B cell (primary cell): Measurements from ENCODE around the gene UAP1L1. TPM values are rescaled to one million over a fixed set of nuclear protein-coding genes. Genes with fewer than 3 reads are reported as not detected.

Experiments
- ATAC-seq: fragments of 200-7000 bp; cut with Tn5 transposase; one replicate; pipeline ENCODE4 v1.10.0; 2021; ENCODE audit warnings: low read depth, mild to moderate bottlenecking, moderate number of reproducible peaks, moderate library complexity
- CTCF ChIA-PET: fragments of 350-600 bp; sonication (Branson Sonifier 250); formaldehyde crosslinking; loops from one replicate; lab custom pipeline; 2021; ENCODE audit warnings: antibody characterized with exemption, inconsistent platforms; lab: Charles Lee
- POLR2A ChIA-PET: fragments of 350-600 bp; sonication (Branson Sonifier 250); formaldehyde crosslinking; loops from one replicate; lab custom pipeline; 2021; ENCODE audit warnings: antibody characterized with exemption; lab: Charles Lee
- DNase-seq: peaks from one replicate; pipeline ENCODE4 v3.0.0; 2013
- H2AFZ ChIP-seq: 2 replicates; pipeline ENCODE4 v1.6.1; 2012; ENCODE audit warnings: mild to moderate bottlenecking, low read depth, low read length; ENCODE audit not compliant: insufficient read depth, poor library complexity, severe bottlenecking
- H3K27ac ChIP-seq, 2 donors: 1 replicate in 1 of 2; 2 replicates in 1 of 2; pipeline ENCODE4 v1.5.1; 2012 to 2013; ENCODE audit warnings: low read length in 2 of 2, mild to moderate bottlenecking in 2 of 2, moderate library complexity in 1 of 2
- H3K27me3 ChIP-seq, 4 experiments: fragments of 200-600 bp in 1 of 4; sonication (generic) in 1 of 4; replicated peaks in 1 of 4; 1 replicate in 2 of 4; 2 replicates in 2 of 4; pipeline versions ENCODE4 v1.6.1 to v1.7.0; 2013 to 2016; ENCODE audit warnings: low read length in 3 of 4, mild to moderate bottlenecking in 2 of 4, mixed read lengths in 1 of 4, moderate library complexity in 1 of 4; ENCODE audit not compliant: insufficient read depth in 4 of 4, control insufficient read depth in 3 of 4; ENCODE audit errors: control extremely low read depth in 1 of 4
- H3K36me3 ChIP-seq, 2 experiments: replicated peaks in 1 of 2; 1 replicate in 1 of 2; 2 replicates in 1 of 2; pipeline versions ENCODE4 v1.6.1 to v1.7.1; 2013; ENCODE audit warnings: low read length in 1 of 2; ENCODE audit not compliant: insufficient read depth in 2 of 2, control insufficient read depth in 1 of 2; ENCODE audit errors: control extremely low read depth in 1 of 2, extremely low read depth in 1 of 2
- H3K4me1 ChIP-seq, 2 donors: fragments of 200-600 bp in 1 of 2; sonication (generic) in 1 of 2; 1 replicate in 1 of 2; 2 replicates in 1 of 2; pipeline versions ENCODE4 v1.5.1 to v1.6.1; 2013 to 2017; ENCODE audit warnings: low read length in 2 of 2; ENCODE audit not compliant: control insufficient read depth in 2 of 2, insufficient read depth in 2 of 2
- H3K4me2 ChIP-seq: replicated peaks from 2 replicates; pipeline ENCODE3; 2012; ENCODE audit warnings: mild to moderate bottlenecking, low read depth, low read length; ENCODE audit not compliant: poor library complexity, severe bottlenecking
- H3K4me3 ChIP-seq, 5 experiments: fragments of 200-600 bp in 1 of 5; sonication (generic) in 1 of 5; 1 replicate in 3 of 5; 2 replicates in 2 of 5; pipeline versions ENCODE4 v1.5.1 to v1.7.0; 2011 to 2016; ENCODE audit warnings: low read length in 4 of 5, mild to moderate bottlenecking in 4 of 5, low read depth in 2 of 5, control low read depth in 1 of 5, moderate library complexity in 1 of 5; ENCODE audit not compliant: insufficient read depth in 1 of 5; ENCODE audit errors: control extremely low read depth in 1 of 5, extremely low read depth in 1 of 5
- H3K79me2 ChIP-seq: fragments of 200-600 bp; sonication (generic); one replicate; pipeline ENCODE4 v1.6.0; 2016; ENCODE audit warnings: low read length; ENCODE audit not compliant: control insufficient read depth, insufficient read depth
- H3K9ac ChIP-seq: fragments of 200-600 bp; sonication (generic); 2 replicates; pipeline ENCODE4 v1.6.1; 2017; ENCODE audit warnings: mild to moderate bottlenecking, low read length, moderate library complexity
- H3K9me3 ChIP-seq, 3 donors: one replicate each; pipeline versions ENCODE4 v1.6.1 to v1.7.1; 2013; ENCODE audit warnings: low read length in 2 of 3; ENCODE audit not compliant: control insufficient read depth in 2 of 3, insufficient read depth in 1 of 3; ENCODE audit errors: control extremely low read depth in 1 of 3
- H4K20me1 ChIP-seq: 2 replicates; pipeline ENCODE4 v1.6.0; 2012; ENCODE audit warnings: mild to moderate bottlenecking, low read length; ENCODE audit not compliant: insufficient read depth, control insufficient read depth, poor library complexity, severe bottlenecking
- H3K27ac Mint-ChIP-seq: one replicate; pipeline ENCODE4 v1.8.0; 2021; ENCODE audit warnings: mixed read lengths
- H3K27me3 Mint-ChIP-seq: one replicate; pipeline ENCODE4 v1.8.0; 2021; ENCODE audit warnings: mixed read lengths
- H3K4me1 Mint-ChIP-seq: one replicate; pipeline ENCODE4 v1.8.0; 2021; ENCODE audit warnings: mixed read lengths
- H3K4me3 Mint-ChIP-seq: one replicate; pipeline ENCODE4 v1.8.0; 2021; ENCODE audit warnings: mixed read lengths
- H3K9me3 Mint-ChIP-seq: one replicate; pipeline ENCODE4 v1.8.0; 2022; ENCODE audit warnings: mixed read lengths; ENCODE audit not compliant: insufficient read depth
- CTCF ChIP-seq: fragments of 200-600 bp; IDR thresholded peaks from one replicate; pipeline ENCODE4 v1.8.0; 2022; ENCODE audit warnings: antibody characterized with exemption, mild to moderate bottlenecking
- EZH2 ChIP-seq: IDR thresholded peaks from 2 replicates; pipeline ENCODE4 v1.6.1; 2012; ENCODE audit warnings: borderline replicate concordance, low read depth, mild to moderate bottlenecking, moderate library complexity, low read length; ENCODE audit not compliant: insufficient read depth, poor library complexity, severe bottlenecking
- WGBS: methylation state at CpG from one replicate; pipeline ENCODE4 v1.1.5; 2013; ENCODE audit warnings: missing lambda C conversion rate; ENCODE audit not compliant: insufficient coverage; 5-methylcytosine and 5-hydroxymethylcytosine counted together
- intact Hi-C: fragments of 100-400 bp; cut with micrococcal nuclease; formaldehyde crosslinking; loops from one replicate; pipeline ENCODE4 v1.10.0; 2022
- polyA plus RNA-seq: library from polyadenylated mRNA; depleted of rRNA; stranded (reverse); fragments of >200 nt; gene quantifications from 2 replicates; pipeline ENCODE4 v1.2.3, GENCODE V29; 2012
- total RNA-seq, 2 donors: library from RNA; stranded (reverse); fragments of 120-200 nt in 1 of 2; gene quantifications; 1 replicate in 1 of 2; 2 replicates in 1 of 2; pipeline versions ENCODE4 v1.2.3 to v1.2.4, GENCODE V29; 2013 to 2022

The UAP1L1 gene
- total and polyA plus RNA-seq, 2 donors (not counting 1 experiment from before 2014, with no cell fraction given): 29.1 to 47.6 TPM

DNA sequence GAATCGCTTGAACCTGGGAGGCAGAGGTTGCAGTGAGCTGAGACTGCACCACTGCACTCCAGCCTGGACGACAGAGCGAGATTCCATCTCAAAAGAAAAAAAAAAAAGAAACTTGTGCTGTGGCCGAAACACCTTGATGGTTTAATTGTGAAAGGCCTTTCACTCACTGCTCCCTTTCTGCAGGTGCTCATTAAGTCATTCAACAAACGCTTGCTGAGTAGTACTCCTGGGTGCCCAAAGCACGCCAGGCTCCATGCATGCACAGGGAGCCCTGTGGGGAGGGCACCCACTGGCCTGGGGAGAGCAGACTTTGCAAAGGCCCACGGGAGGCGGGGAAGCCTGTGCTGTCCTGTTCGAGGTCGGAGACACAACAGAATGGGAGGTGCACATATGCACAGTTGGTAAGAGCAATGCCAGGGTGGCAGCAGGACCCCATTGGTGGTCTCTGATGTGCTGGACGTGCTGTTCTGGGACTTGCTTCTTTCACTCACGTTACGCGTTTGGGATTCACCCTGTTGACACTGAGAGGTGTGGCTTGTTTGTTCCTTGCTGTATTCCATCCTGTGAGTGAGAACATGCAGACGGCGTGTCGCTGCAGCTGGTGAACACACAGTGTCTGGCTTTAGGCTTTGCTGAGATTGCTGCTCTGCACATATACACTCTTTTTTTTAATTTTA is 20.4 kb upstream of the UAP1L1 start:
- ChIA-PET CTCF (interaction anchor here (0.7 to 4.9 kb wide), 5 partner anchors 9 to 268 kb away, joined by 3 to 22 read pairs (median 9); partner anchors contain the start of gene NPDC1), POLR2A (no interaction called here)
- H3K4me1 Mint-ChIP-seq: peaks cover 4% of the 10 kb centered on the region
- no peaks in the 10 kb centered on the region for H4K20me1 ChIP-seq
- no peaks in the 10 kb centered on the region for H3K36me3 ChIP-seq
- H3K9me3 Mint-ChIP-seq: no peaks in the 10 kb centered on the region
- no peak overlapping the region for H3K27ac ChIP-seq
- no peak overlapping the region for H3K4me2 ChIP-seq
- ATAC-seq (no peak), DNase-seq (no peak)
- WGBS: 96% methylated on average over 10 of the region's 17 CpGs
- no peaks in the 10 kb centered on the region for H3K79me2 ChIP-seq
- peaks cover 14 to 15% of the 10 kb centered on the region in 2 donors for H3K4me1 ChIP-seq
- peaks cover 5% of the 10 kb centered on the region for H3K27me3 Mint-ChIP-seq
- peaks cover 0 to 13% (median 0%) of the 10 kb centered on the region in 3 donors for H3K9me3 ChIP-seq
- intact Hi-C loops: no loop called here
- H3K27ac Mint-ChIP-seq: no peak overlapping the region
- H3K9ac ChIP-seq: no peak overlapping the region
- no peak overlapping the region for H3K4me3 Mint-ChIP-seq
- H2AFZ ChIP-seq: no peak overlapping the region
- no peak overlapping the region for H3K4me3 ChIP-seq
- peaks cover 0 to 25% (median 11%) of the 10 kb centered on the region in 4 experiments for H3K27me3 ChIP-seq
- TF ChIP-seq EZH2 (no peak), CTCF (no peak)

DNA sequence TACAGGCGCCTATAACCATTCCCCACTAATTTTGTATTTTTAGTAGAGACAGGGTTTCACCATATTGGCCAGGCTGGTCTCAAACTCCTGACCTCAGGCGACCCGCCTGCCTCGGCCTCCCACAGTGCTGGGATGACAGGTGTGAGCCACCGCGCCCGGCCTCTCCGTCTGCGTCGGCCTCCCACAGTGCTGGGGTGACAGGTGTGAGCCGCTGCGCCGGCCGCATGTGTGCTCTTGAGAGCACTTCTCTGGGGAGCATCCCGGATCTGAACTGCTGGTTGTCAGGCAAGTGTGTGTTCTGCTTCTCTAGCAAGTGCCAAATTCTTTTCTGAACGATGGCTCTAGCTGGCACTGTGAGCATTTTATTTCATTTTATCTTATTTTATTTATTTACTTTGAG is 19.8 kb upstream of the UAP1L1 start:
- H3K27ac Mint-ChIP-seq: no peak overlapping the region
- CTCF ChIA-PET: interaction anchor here (1.0 to 4.9 kb wide), 3 partner anchors 10 to 23 kb away, joined by 4 to 22 read pairs (median 6); partner anchors contain the start of gene NPDC1
- H3K4me1 ChIP-seq: peaks cover 12% of the 10 kb centered on the region in 2 donors

More for the DNA sequence above, 19.8 kb upstream of the UAP1L1 start:
- H2AFZ ChIP-seq: no peak overlapping the region
- Mint-ChIP-seq H3K27me3 (peaks cover 4% of the 10 kb centered on the region), H3K9me3 (no peaks in the 10 kb centered on the region), H3K4me3 (no peak overlapping the region), H3K4me1 (peaks cover 4% of the 10 kb centered on the region)
- H3K79me2 ChIP-seq: no peaks in the 10 kb centered on the region
- no peak overlapping the region for H3K9ac ChIP-seq
- H4K20me1 ChIP-seq: no peaks in the 10 kb centered on the region
- no peak for TF ChIP-seq EZH2
- TF ChIP-seq CTCF: no peak
- H3K4me2 ChIP-seq: no peak overlapping the region
- DNase-seq: no peak
- POLR2A ChIA-PET: no interaction called here
- WGBS: 95% methylated on average over 13 of the region's 16 CpGs
- peaks cover 0 to 18% (median 8%) of the 10 kb centered on the region in 4 experiments for H3K27me3 ChIP-seq
- intact Hi-C loops: no loop called here
- ATAC-seq: no peak
- no peak overlapping the region for H3K4me3 ChIP-seq
- no peaks in the 10 kb centered on the region for H3K36me3 ChIP-seq
- H3K27ac ChIP-seq: no peak overlapping the region
- H3K9me3 ChIP-seq: peaks cover 0 to 9% (median 0%) of the 10 kb centered on the region in 3 donors
